GM12872 (cell line): Measurements from ENCODE around the gene ANKRD33.

Experiments
- TF ChIP-seq, protein P1 (sequence below): IDR thresholded peaks from 3 replicates; pipeline ENCODE4 v1.5.1; 2011; ENCODE audit warnings: low read depth, mild to moderate bottlenecking, low read length, moderate library complexity; ENCODE audit not compliant: insufficient read depth

The ANKRD33 gene

DNA sequence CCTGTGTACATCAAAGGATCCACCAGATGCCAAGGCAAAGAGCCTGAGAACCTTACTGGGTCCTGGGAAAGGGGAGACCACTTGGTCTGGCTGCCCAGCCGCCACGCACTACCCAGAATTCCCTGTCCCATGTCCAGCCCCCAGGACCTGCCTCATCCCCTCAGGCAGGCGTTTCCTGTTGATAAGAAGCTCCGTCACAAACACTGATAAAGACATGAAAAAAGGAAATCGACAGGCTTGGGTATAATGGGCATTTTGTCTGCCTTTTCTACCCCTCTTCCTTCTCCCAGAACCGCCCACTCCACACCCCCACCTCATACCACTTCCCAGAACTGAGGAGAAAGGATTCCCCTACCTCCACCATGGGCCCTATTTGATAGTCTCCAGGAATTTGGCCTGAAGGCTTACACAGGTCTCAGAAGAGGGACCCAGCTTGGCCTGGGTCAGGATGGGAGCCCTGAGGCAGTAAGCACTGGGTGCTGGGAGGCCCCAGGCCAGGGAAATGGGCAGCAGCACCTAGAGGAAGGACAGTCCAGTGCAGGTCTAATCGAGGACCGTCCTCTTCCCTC lies 38.2 kb downstream of the ANKRD33 start:
- TF ChIP-seq, protein P1, sequence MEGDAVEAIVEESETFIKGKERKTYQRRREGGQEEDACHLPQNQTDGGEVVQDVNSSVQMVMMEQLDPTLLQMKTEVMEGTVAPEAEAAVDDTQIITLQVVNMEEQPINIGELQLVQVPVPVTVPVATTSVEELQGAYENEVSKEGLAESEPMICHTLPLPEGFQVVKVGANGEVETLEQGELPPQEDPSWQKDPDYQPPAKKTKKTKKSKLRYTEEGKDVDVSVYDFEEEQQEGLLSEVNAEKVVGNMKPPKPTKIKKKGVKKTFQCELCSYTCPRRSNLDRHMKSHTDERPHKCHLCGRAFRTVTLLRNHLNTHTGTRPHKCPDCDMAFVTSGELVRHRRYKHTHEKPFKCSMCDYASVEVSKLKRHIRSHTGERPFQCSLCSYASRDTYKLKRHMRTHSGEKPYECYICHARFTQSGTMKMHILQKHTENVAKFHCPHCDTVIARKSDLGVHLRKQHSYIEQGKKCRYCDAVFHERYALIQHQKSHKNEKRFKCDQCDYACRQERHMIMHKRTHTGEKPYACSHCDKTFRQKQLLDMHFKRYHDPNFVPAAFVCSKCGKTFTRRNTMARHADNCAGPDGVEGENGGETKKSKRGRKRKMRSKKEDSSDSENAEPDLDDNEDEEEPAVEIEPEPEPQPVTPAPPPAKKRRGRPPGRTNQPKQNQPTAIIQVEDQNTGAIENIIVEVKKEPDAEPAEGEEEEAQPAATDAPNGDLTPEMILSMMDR: no peak

DNA sequence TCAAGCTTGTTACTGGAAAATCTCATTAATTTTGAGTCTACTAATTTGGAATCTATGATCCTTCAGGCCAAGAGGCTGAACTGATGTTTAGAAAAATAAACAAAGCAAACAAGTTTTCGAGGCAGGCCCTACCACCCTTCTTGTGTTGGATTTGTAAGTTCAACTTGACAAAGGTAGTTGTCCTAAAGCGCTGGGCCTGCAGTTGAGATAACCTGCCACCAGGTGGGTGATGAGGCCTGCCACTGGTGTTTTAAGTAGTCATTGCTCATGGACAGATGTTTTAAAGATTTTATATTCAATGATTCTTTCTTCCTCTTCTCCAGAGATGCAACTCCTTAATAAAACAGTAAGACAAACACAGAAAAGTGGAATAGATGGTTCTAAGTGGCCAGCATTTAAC lies 38.8 kb downstream of the ANKRD33 start:
- TF ChIP-seq, protein P1: peak; percentile 77

DNA sequence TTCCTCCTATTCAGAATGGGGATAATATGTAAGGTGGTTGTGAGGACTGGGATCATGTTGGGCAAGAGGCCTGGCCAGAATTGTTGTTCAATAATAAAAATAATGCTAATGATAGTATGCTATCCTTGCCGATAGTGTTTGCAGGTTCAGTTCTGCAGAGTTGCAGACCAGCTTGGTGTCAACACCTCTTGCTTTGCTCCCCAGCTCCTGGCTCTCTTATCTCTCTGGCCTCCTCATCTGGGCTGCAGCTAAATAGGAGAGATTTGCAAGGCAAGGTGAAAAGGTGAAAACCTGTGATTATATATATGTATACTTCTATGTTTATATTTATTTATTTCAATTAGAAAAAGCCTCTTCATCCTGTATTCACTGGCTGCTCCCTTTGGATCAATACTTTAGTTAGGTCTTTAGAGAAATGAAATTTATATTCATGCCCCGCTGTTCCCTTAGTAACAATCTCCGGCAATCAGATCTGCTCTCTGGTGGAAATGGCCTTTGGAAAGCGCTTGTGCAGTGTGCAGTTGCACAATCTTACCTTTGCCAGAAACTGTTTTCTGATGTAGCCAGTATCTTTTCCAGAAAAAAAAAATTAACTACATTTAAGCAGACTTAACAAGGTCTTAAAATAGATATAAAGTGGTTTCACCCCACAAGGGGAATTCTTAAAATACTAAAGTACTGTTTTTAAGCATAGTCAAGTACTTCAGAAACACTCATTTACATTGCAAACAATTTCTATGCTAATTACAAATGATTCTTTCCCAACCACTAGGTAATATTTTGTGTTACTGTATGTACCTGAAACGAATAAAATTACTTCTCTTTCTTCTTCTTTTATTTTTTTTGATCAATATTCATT lies 44.5 kb downstream of the ANKRD33 start:
- TF ChIP-seq, protein P1: no peak

DNA sequence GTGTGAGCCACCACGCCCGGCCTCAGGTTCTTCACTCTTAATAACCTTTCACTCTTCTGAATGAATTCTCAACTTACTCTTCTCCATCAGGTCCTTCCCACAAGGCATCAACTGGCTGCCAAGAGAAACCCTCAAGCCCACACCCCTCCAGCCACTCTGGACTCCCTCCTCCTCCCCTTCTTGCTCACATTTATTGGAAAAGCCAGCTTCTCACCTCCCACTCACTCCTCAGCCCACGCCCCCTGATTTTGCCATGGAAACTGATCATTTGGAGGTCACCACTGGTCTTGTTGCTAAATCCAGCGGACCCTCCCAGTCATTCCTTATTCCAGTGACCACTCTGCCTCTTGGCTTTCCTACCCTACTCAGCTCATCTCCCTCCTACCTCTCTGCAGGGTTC lies 46.2 kb downstream of the ANKRD33 start:
- TF ChIP-seq, protein P1: no peak

DNA sequence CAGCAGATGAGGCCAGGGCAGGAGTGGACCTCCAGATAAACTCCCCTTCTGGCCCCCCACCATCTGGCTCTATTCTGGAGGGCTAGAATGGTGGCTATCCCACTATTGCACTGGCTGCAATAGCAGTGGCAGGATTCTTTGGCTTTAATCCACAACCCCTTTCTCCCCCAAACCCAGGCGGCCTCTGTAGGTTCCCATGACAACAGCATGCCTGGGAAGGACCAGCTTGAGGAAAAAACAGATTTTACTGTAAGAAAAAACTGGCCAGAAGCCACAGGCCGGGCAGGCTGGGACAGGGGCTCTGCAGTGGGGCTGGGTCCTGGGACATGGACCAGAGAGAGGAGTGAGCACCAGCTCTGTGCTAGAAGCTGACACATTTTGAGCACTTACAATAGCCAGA lies 50.0 kb downstream of the ANKRD33 start:
- TF ChIP-seq, protein P1: no peak

DNA sequence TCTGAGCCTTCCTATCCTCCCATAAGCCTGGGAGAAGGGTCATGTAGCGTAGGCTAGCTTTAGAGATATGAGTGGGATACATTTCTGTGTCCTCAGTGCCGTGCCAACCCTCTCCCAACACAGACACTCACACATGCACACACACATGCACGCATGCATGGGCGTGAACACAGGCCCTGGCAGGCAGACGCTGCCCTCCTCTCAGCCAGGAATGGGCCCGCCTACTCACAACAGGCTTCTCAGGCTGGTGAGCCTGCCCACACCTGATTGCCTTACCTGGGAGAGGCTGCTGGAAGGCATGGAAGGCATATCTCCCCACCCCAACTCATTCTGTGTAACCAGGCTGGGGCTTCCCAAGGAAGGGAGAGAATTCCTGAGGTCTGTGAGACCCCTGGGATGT lies 50.8 kb downstream of the ANKRD33 start:
- TF ChIP-seq, protein P1: no peak

DNA sequence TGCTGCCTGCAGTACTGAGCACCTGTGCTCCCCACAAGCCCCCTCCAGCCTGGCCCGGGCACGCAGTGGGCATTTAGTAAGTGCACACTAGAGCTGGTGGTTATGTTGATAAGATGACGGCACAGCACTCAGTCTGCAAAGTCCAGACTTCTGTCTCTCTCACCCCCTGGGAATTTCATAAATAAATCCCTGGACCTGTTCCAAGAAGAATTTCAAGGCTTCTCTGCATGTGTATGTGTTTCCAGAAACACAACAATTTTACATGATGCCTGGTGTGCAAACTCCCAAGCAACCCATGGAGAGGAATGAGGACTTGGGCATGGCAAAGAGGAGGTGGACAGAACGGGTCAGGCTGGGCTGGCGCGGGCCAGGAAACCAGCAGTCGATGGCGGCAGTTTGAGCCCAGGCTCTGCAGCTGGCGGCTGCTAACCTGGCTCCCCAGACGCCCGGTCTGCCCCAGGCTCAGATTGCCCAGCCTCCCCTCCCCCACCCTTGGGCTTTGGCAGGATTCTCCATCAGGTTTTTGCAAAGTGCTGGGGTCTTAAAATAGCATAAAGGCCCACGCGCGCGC lies 53.2 kb downstream of the ANKRD33 start:
- TF ChIP-seq, protein P1: no peak
